Upper lobe of right lung (tissue), 1 donor: ENCODE measurements around the gene ENAH. TPM values are rescaled to one million over a fixed set of nuclear protein-coding genes. Genes with fewer than 3 reads are reported as not detected.

Experiments
- ATAC-seq: fragments of 200-7000 bp; cut with Tn5 transposase; one replicate; pipeline ENCODE4 v1.9.1; 2020; ENCODE audit warnings: mild to moderate bottlenecking, moderate library complexity
- DNase-seq: peaks from one replicate; pipeline ENCODE4 v3.0.0-alpha.2; 2020
- H3K27ac ChIP-seq: fragments of 200-600 bp; one replicate; pipeline ENCODE4 v1.8.0; 2022
- H3K27me3 ChIP-seq: fragments of 200-600 bp; one replicate; pipeline ENCODE4 v1.8.0; 2022; ENCODE audit warnings: mild to moderate bottlenecking
- H3K36me3 ChIP-seq: fragments of 200-600 bp; one replicate; pipeline ENCODE4 v1.8.0; 2022
- H3K4me1 ChIP-seq: fragments of 200-600 bp; one replicate; pipeline ENCODE4 v1.8.0; 2022
- H3K4me3 ChIP-seq: fragments of 200-600 bp; one replicate; pipeline ENCODE4 v1.8.0; 2022; ENCODE audit warnings: mild to moderate bottlenecking
- H3K9me3 ChIP-seq: fragments of 200-600 bp; one replicate; pipeline ENCODE4 v1.8.0; 2022
- intact Hi-C: fragments of 100-400 bp; cut with DNase I; formaldehyde crosslinking; loops from one replicate; pipeline ENCODE4 v1.11.0; 2022
- total RNA-seq: library from RNA; stranded (reverse); fragmentation: NEBNext Ultra II Directional; extraction: Animal tissue kit (Norgen Biotek cat#: 25700); gene quantifications from one replicate; pipeline ENCODE4 v1.2.1, GENCODE V29; 2021
- TF ChIP-seq, protein P1 (sequence below): fragments of 200-600 bp; IDR thresholded peaks from one replicate; pipeline ENCODE4 v1.8.0; 2022; ENCODE audit warnings: antibody characterized with exemption
- donor health status: DM: no; HTN: yes; CAD: no; lungs with severe emphysema.

ENAH gene
- total RNA-seq, 1 donor from 2014 or later = 67.4 TPM

DNA sequence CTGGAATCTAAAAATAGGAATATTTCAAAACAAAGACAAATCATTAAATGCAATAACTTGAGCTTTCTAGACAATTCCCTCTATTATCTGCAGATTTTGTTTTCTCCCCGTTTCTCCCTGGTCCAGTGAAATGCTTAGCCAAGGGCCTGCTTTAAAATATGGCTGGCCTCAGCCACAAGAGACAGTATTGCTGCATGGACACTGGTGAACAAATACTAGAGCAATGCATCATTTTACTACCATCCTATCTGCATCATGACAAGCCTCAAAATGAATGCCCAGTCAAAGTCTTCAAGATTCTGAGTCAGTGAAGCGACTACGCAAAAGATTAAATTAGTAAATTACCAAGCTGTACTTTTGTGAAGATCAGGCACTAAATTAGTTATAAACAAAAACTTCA lies 80.5 kb downstream of the ENAH start:
- no peaks in the 10 kb centered on the region for H3K9me3 ChIP-seq
- H3K27ac ChIP-seq = no peak overlapping the region
- H3K4me3 ChIP-seq = no peak overlapping the region
- H3K27me3 ChIP-seq = no peaks in the 10 kb centered on the region
- ATAC-seq = no peak
- H3K36me3 ChIP-seq = no peaks in the 10 kb centered on the region
- no peaks in the 10 kb centered on the region for H3K4me1 ChIP-seq
- TF ChIP-seq, protein P1, sequence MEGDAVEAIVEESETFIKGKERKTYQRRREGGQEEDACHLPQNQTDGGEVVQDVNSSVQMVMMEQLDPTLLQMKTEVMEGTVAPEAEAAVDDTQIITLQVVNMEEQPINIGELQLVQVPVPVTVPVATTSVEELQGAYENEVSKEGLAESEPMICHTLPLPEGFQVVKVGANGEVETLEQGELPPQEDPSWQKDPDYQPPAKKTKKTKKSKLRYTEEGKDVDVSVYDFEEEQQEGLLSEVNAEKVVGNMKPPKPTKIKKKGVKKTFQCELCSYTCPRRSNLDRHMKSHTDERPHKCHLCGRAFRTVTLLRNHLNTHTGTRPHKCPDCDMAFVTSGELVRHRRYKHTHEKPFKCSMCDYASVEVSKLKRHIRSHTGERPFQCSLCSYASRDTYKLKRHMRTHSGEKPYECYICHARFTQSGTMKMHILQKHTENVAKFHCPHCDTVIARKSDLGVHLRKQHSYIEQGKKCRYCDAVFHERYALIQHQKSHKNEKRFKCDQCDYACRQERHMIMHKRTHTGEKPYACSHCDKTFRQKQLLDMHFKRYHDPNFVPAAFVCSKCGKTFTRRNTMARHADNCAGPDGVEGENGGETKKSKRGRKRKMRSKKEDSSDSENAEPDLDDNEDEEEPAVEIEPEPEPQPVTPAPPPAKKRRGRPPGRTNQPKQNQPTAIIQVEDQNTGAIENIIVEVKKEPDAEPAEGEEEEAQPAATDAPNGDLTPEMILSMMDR = peak; percentile 7
- no peak for DNase-seq
- intact Hi-C loops = no loop called here

DNA sequence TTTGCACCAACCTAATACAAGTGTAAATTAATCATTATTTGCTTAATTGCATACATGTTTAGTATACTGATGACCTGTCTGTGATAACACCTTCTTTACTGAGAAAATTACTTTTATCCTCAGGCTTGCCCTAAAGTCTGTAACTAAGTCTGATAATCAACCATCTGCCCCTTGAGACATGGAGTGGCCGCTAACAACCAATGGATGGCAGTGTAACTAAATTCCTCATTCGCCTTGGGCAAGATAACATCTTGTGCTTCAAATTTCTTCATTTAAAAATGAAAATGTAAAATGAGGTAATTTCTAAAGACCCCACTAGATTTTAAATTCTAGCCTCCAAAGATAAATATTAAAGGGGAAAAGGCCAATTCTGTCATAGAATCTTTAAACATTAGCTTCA lies 85.1 kb downstream of the ENAH start:
- ATAC-seq = no peak
- TF ChIP-seq, protein P1 = peak; percentile 16
- Histone ChIP-seq H3K4me1 (no peaks in the 10 kb centered on the region), H3K36me3 (no peaks in the 10 kb centered on the region), H3K27me3 (no peaks in the 10 kb centered on the region), H3K9me3 (no peaks in the 10 kb centered on the region), H3K27ac (no peak overlapping the region), H3K4me3 (no peak overlapping the region)
- intact Hi-C loops = no loop called here
- no peak for DNase-seq

DNA sequence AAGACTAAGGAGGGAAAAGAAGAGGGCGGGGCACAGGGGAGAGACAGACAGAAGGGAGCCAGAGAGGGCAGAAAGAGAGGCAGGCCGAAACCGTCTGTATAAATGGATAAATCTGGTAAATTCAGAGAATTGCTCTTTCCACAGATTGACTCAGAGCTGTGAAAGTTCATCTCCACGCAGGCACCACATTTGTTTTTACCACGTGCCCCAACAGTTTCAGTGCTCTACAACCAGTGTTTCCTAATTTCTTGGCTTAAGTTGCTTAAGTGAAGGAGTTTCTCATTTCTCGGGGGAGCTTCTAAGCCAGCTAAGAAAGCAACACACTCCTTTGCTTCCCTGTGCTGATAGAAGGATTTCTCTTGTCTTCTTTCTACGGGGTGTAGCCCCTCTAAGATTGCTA lies 87.1 kb downstream of the ENAH start:
- Histone ChIP-seq H3K27me3 (no peaks in the 10 kb centered on the region), H3K4me1 (no peaks in the 10 kb centered on the region), H3K27ac (no peak overlapping the region), H3K36me3 (no peaks in the 10 kb centered on the region), H3K4me3 (no peak overlapping the region), H3K9me3 (no peaks in the 10 kb centered on the region)
- DNase-seq = no peak
- intact Hi-C loops = no loop called here
- peak; percentile 62 for ATAC-seq
- TF ChIP-seq, protein P1 = no peak

DNA sequence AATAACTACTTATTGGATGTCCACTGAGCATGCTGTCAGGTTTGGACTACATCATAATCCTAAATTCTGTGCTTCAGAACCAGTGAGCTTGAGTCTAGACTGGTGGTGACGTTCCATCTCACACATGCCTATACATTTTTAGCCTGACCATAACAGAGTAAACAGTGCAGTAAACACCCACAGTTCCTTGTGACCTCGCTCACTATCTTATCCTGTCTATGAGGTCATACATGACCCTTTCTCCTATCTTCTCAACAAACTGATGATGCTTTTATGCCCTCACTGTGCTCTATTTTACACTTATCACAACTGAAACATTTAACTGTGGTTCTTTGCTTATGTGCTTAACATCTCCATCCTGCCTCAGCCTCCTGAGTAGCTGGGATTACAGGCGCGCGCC lies 91.2 kb downstream of the ENAH start:
- no peaks in the 10 kb centered on the region for H3K4me1 ChIP-seq
- intact Hi-C loops = no loop called here
- H3K36me3 ChIP-seq = no peaks in the 10 kb centered on the region
- no peak for ATAC-seq
- H3K4me3 ChIP-seq = no peak overlapping the region
- TF ChIP-seq, protein P1 = no peak
- no peak for DNase-seq
- no peak overlapping the region for H3K27ac ChIP-seq
- no peaks in the 10 kb centered on the region for H3K9me3 ChIP-seq
- no peaks in the 10 kb centered on the region for H3K27me3 ChIP-seq

DNA sequence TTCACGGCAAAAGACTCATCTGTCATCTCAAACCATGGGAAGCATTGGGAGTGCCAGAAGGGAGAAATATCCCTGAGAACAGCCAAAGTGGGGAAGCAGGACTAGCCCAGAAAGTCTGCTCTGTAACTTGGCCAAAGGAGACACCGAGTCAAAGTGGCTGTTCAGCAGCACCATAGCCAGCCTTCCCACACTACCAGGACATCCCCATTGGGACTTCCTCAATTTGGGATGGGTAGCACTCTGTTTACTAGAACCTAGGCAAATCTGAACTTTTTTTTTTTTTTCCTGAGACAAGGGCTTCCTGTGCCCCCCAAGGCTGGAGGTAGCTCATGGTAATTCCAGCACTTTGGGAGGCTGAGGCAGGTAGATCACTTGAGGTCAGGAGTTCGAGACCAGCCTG lies 93.0 kb downstream of the ENAH start:
- H3K9me3 ChIP-seq = no peaks in the 10 kb centered on the region
- ATAC-seq = no peak
- TF ChIP-seq, protein P1 = no peak
- no peaks in the 10 kb centered on the region for H3K36me3 ChIP-seq
- no peaks in the 10 kb centered on the region for H3K4me1 ChIP-seq
- no peak overlapping the region for H3K27ac ChIP-seq
- DNase-seq = no peak
- H3K4me3 ChIP-seq = no peak overlapping the region
- intact Hi-C loops = loop anchor here (10.0 kb wide), 1 partner anchor 215 kb away; the partner anchor contains the start of gene SRP9
- no peaks in the 10 kb centered on the region for H3K27me3 ChIP-seq

DNA sequence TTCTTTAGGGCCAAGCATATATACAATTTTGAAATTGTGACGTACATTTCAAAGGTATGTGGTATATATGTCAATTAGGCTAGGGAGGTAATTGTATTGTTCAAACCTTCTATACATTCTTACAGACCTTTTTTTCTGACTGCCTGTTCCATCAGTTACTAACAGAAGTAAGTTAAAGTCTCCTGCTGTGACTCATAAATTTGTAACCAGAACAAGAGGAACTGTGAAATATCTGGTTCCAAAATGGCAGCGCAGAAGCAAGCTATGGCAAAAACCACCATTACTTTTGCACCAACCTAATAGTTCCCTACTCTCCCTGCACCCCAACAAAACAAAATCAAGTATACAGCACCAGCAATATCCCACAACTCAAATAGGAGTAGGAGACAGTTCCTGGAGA lies 93.6 kb downstream of the ENAH start:
- Histone ChIP-seq H3K9me3 (no peaks in the 10 kb centered on the region), H3K4me3 (no peak overlapping the region), H3K27ac (no peak overlapping the region), H3K36me3 (no peaks in the 10 kb centered on the region), H3K27me3 (no peaks in the 10 kb centered on the region), H3K4me1 (peaks cover 3% of the 10 kb centered on the region)
- DNase-seq (no peak), ATAC-seq (no peak)
- TF ChIP-seq, protein P1 = no peak
- intact Hi-C loops = loop anchor here (10.0 kb wide), 1 partner anchor 215 kb away; the partner anchor contains the start of gene SRP9
